Sigmoid colon (tissue), 4 donors: Measurements from ENCODE around the gene FOXD2.

Source experiments
- CTCF ChIP-seq, 4 experiments: fragments of 450-650 bp in 3 of 4; fragments of 200-600 bp in 1 of 4; IDR thresholded peaks; one replicate each; pipeline ENCODE4 v1.5.1; 2016 to 2019; ENCODE audit warnings: antibody characterized with exemption in 4 of 4, mild to moderate bottlenecking in 3 of 4, moderate library complexity in 2 of 4
- EP300 ChIP-seq, 4 donors: sonication (generic); formaldehyde crosslinking; IDR thresholded peaks; one replicate each; pipeline ENCODE4 v1.6.1; 2017; ENCODE audit warnings: antibody characterized with exemption in 4 of 4
- POLR2A ChIP-seq, 2 donors: fragments of 450-650 bp; IDR thresholded peaks; one replicate each; pipeline ENCODE4 v1.6.1; 2016; ENCODE audit warnings: antibody characterized with exemption in 2 of 2, mild to moderate bottlenecking in 2 of 2, moderate library complexity in 2 of 2

DNA sequence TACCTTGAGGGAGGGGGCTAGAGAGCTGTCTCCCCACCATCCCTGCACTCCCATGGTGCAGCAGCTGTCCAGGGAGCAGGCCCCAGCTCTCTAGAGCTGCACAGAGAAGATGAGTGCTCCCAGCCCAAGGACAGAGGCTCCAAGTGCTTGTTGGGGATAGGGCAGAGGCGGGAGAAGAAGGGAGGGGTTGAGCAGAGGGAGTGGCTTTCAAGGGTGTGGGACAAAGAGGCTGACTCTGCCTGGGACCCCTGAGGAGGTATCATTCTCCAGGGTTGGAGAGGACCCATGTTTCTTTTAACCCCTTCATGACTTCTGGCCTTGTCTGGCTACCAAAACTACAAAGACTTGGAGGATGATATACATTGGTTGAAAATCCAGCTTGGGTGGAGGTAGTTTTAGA, 14.6 kb downstream of the FOXD2 start:
- no peak for TF ChIP-seq CTCF (IDR thresholded peaks at IDR 0.05)
- no peak for TF ChIP-seq EP300 (IDR thresholded peaks at IDR 0.05)
- TF ChIP-seq POLR2A (IDR thresholded peaks at IDR 0.05): no peak
